Gastroesophageal sphincter (tissue), 3 donors: Measurements from ENCODE around the gene CLDN11.

ENCODE experiments used
- EP300 ChIP-seq: sonication (generic); formaldehyde crosslinking; IDR thresholded peaks from one replicate; pipeline ENCODE4 v1.6.1; 2017; ENCODE audit warnings: antibody characterized with exemption, mild to moderate bottlenecking
- POLR2A ChIP-seq, 2 donors: fragments of 450-650 bp; IDR thresholded peaks; one replicate each; pipeline ENCODE4 v1.6.1; 2017; ENCODE audit warnings: antibody characterized with exemption in 2 of 2, mild to moderate bottlenecking in 2 of 2, moderate library complexity in 1 of 2
- POLR2AphosphoS5 ChIP-seq: sonication (generic); formaldehyde crosslinking; IDR thresholded peaks from one replicate; pipeline ENCODE4 v1.6.1; 2017; ENCODE audit warnings: antibody characterized with exemption
- TF ChIP-seq, protein P1 (sequence below), 4 experiments: fragments of 200-600 bp in 2 of 4; fragments of 450-650 bp in 2 of 4; sonication (generic) in 1 of 4; IDR thresholded peaks; one replicate each; pipeline ENCODE4 v1.5.1; 2017 to 2019; ENCODE audit warnings: antibody characterized with exemption in 4 of 4, mild to moderate bottlenecking in 2 of 4, moderate library complexity in 2 of 4

DNA sequence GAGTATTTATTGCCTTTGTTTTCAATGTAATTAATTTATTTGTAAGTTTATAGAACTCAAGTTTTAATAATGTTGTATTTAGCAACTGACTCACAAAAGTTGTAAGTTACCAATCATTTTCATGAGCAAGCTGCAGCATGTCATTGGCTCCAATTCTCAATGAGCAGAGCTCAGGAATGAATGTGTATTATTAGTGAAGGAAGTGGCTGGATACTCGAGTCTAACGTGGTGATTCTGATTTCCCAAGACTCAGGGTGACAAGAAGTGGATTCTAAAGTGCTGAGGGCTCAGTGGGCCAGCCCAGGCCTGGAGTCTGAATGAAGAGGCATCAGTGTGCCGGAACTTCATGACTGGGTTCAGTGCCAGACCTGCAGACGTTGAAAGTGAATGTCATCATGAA, 39.6 kb downstream of the CLDN11 start:
- TF ChIP-seq EP300 = no peak
- TF ChIP-seq, protein P1, sequence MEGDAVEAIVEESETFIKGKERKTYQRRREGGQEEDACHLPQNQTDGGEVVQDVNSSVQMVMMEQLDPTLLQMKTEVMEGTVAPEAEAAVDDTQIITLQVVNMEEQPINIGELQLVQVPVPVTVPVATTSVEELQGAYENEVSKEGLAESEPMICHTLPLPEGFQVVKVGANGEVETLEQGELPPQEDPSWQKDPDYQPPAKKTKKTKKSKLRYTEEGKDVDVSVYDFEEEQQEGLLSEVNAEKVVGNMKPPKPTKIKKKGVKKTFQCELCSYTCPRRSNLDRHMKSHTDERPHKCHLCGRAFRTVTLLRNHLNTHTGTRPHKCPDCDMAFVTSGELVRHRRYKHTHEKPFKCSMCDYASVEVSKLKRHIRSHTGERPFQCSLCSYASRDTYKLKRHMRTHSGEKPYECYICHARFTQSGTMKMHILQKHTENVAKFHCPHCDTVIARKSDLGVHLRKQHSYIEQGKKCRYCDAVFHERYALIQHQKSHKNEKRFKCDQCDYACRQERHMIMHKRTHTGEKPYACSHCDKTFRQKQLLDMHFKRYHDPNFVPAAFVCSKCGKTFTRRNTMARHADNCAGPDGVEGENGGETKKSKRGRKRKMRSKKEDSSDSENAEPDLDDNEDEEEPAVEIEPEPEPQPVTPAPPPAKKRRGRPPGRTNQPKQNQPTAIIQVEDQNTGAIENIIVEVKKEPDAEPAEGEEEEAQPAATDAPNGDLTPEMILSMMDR (IDR thresholded peaks at IDR 0.05) = no peak
- no peak for TF ChIP-seq POLR2A (IDR thresholded peaks at IDR 0.05)
- no peak for TF ChIP-seq POLR2AphosphoS5
